Measurements from ENCODE around the gene DOCK2.

DOCK2 gene

GRCh38 chr5:169992789-169993484 lies 355.9 kb downstream of the DOCK2 start:
- no peak for DNase-seq (ENCODE audit: low spot score)

GRCh38 chr5:169993485-169993790 lies 356.4 kb downstream of the DOCK2 start:
- DNase-seq (ENCODE audit: low spot score) = no peak

GRCh38 chr5:169997798-169998197 lies 360.7 kb downstream of the DOCK2 start:
- no peak for DNase-seq (ENCODE audit: low spot score)

- DNase-seq (ENCODE audit: low spot score) = no peak
Observed at GRCh38 chr5:169999621-170000020, 362.5 kb downstream of the DOCK2 start.

- DNase-seq (ENCODE audit: low spot score) = no peak
Observed at GRCh38 chr5:170000155-170000554, 363.1 kb downstream of the DOCK2 start.

GRCh38 chr5:170006021-170006420 lies 368.9 kb downstream of the DOCK2 start:
- no peak for DNase-seq (ENCODE audit: low spot score)

GRCh38 chr5:170008376-170008775 lies 371.3 kb downstream of the DOCK2 start:
- DNase-seq (ENCODE audit: low spot score) = no peak

GRCh38 chr5:170010595-170010994 lies 373.5 kb downstream of the DOCK2 start:
- DNase-seq (ENCODE audit: low spot score) = no peak

- DNase-seq (ENCODE audit: low spot score) = no peak
Observed at GRCh38 chr5:170011751-170012150, 374.7 kb downstream of the DOCK2 start.

- no peak for DNase-seq (ENCODE audit: low spot score)
Observed at GRCh38 chr5:170012622-170013021, 375.5 kb downstream of the DOCK2 start.

- no peak for DNase-seq (ENCODE audit: low spot score)
Observed at GRCh38 chr5:170020423-170020822, 383.3 kb downstream of the DOCK2 start.

- no peak for DNase-seq (ENCODE audit: low spot score)
Observed at GRCh38 chr5:170021506-170021905, 384.4 kb downstream of the DOCK2 start.

- DNase-seq (ENCODE audit: low spot score) = no peak
Observed at GRCh38 chr5:170025853-170026252, 388.8 kb downstream of the DOCK2 start.

GRCh38 chr5:170028124-170028523 lies 391.0 kb downstream of the DOCK2 start:
- DNase-seq (ENCODE audit: low spot score) = no peak

- DNase-seq (ENCODE audit: low spot score) = no peak
Observed at GRCh38 chr5:170034231-170034630, 397.2 kb downstream of the DOCK2 start.

- no peak for DNase-seq (ENCODE audit: low spot score)
Observed at GRCh38 chr5:170038241-170038640, 401.2 kb downstream of the DOCK2 start.

GRCh38 chr5:170039830-170040229 lies 402.8 kb downstream of the DOCK2 start:
- DNase-seq (ENCODE audit: low spot score) = no peak

GRCh38 chr5:170046241-170046640 lies 409.2 kb downstream of the DOCK2 start:
- no peak for DNase-seq (ENCODE audit: low spot score)

GRCh38 chr5:170049713-170050112 lies 412.6 kb downstream of the DOCK2 start:
- DNase-seq (ENCODE audit: low spot score) = no peak

- DNase-seq (ENCODE audit: low spot score) = no peak
Observed at GRCh38 chr5:170053896-170054295, 416.8 kb downstream of the DOCK2 start.

- no peak for DNase-seq (ENCODE audit: low spot score)
Observed at GRCh38 chr5:170055606-170056005, 418.5 kb downstream of the DOCK2 start.

GRCh38 chr5:170056561-170057267 lies 419.6 kb downstream of the DOCK2 start:
- no peak for DNase-seq (ENCODE audit: low spot score)

GRCh38 chr5:170057311-170057710 lies 420.2 kb downstream of the DOCK2 start:
- no peak for DNase-seq (ENCODE audit: low spot score)

- no peak for DNase-seq (ENCODE audit: low spot score)
Observed at GRCh38 chr5:170059221-170059620, 422.1 kb downstream of the DOCK2 start.
